GM18858 (cell line): Measurements from ENCODE around the gene BRD2.

Experiments
- ATAC-seq: cut with Tn5 transposase; IDR thresholded peaks from one replicate; pipeline ENCODE4 v1.9.1; 2021; ENCODE audit not compliant: unreplicated experiment

Gene BRD2

GRCh38 chr6:33023536-33023935 is 55.1 kb downstream of the BRD2 start:
- no peak for ATAC-seq

GRCh38 chr6:33024521-33024920 is 56.1 kb downstream of the BRD2 start:
- ATAC-seq: no peak

- ATAC-seq: no peak
Measured at GRCh38 chr6:33028220-33028849, 59.9 kb downstream of the BRD2 start.

GRCh38 chr6:33029328-33030184 is 61.2 kb downstream of the BRD2 start:
- ATAC-seq: peak; percentile 60

- no peak for ATAC-seq
Measured at GRCh38 chr6:33030245-33030644, 61.9 kb downstream of the BRD2 start.
